ENCODE results near the gene ATP8A2.

The ATP8A2 gene

DNA sequence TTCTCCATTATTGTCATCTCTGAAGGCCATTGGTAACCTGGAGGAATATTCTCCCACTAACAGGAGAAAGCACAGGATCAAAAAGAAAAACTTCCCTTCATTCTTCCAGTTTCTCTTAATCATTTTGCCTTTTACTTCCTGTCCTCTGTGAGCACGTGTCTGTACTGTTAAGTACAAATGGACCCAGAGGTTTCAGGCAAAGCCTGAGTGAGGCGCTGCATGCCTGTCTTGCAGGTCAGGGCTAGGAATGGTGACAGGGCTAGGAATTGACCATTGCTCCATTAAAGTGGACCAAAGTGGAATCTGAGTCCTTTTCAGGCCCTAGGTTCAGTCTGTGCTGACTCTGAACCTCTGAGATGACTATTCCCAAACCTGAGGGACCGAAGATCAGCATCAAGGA lies 353.3 kb downstream of the ATP8A2 start:
- TF ChIP-seq, protein P1, sequence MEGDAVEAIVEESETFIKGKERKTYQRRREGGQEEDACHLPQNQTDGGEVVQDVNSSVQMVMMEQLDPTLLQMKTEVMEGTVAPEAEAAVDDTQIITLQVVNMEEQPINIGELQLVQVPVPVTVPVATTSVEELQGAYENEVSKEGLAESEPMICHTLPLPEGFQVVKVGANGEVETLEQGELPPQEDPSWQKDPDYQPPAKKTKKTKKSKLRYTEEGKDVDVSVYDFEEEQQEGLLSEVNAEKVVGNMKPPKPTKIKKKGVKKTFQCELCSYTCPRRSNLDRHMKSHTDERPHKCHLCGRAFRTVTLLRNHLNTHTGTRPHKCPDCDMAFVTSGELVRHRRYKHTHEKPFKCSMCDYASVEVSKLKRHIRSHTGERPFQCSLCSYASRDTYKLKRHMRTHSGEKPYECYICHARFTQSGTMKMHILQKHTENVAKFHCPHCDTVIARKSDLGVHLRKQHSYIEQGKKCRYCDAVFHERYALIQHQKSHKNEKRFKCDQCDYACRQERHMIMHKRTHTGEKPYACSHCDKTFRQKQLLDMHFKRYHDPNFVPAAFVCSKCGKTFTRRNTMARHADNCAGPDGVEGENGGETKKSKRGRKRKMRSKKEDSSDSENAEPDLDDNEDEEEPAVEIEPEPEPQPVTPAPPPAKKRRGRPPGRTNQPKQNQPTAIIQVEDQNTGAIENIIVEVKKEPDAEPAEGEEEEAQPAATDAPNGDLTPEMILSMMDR (IDR thresholded peaks at IDR 0.05) = no peak

- TF ChIP-seq, protein P1 (IDR thresholded peaks at IDR 0.05) = no peak
These were observed 355.5 kb downstream of the ATP8A2 start for GRCh38 chr13:25727250-25727649.

DNA sequence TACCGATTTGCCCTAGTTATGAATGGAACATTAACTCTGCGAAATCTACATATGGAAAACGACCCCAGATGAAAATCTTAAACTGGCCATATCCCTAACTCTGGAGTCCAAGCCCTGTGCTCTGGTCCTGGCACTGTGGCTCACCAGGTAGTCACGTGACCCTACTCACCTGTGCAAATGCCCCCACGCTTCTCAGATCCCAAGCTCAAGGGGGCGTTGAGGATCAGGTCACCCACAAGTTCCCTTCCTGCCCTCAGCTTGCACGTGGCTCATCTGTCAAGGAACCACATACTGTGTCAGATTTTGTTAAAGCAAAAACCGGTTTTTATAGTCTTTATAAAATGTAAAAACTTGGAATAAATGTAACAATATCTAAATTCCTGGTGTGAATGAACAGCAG lies 356.0 kb downstream of the ATP8A2 start:
- TF ChIP-seq, protein P1 (IDR thresholded peaks at IDR 0.05) = no peak

DNA sequence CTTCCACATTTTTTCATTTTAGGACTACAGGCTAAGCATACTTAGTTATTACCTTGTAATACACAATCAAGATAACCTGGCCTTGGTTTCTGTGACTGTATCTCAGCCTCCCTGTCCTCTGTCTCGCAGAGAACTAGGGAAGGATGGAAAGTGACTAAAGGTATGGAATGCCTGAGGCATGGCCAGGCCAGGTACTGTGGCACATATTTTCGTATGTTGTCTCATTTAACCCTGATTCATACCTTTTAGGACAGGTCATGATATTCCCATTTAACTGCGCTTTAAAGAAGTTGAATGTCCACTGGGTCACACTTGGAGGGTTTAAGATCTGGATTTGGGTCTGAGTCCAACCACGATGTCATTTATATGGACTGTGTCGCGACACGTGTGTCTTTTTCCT lies 357.4 kb downstream of the ATP8A2 start:
- TF ChIP-seq, protein P1 (IDR thresholded peaks at IDR 0.05) = no peak

GRCh38 chr13:25731037-25731436 lies 359.3 kb downstream of the ATP8A2 start:
- TF ChIP-seq, protein P1 (IDR thresholded peaks at IDR 0.05) = no peak

GRCh38 chr13:25731536-25731935 lies 359.8 kb downstream of the ATP8A2 start:
- TF ChIP-seq, protein P1 (IDR thresholded peaks at IDR 0.05) = no peak

DNA sequence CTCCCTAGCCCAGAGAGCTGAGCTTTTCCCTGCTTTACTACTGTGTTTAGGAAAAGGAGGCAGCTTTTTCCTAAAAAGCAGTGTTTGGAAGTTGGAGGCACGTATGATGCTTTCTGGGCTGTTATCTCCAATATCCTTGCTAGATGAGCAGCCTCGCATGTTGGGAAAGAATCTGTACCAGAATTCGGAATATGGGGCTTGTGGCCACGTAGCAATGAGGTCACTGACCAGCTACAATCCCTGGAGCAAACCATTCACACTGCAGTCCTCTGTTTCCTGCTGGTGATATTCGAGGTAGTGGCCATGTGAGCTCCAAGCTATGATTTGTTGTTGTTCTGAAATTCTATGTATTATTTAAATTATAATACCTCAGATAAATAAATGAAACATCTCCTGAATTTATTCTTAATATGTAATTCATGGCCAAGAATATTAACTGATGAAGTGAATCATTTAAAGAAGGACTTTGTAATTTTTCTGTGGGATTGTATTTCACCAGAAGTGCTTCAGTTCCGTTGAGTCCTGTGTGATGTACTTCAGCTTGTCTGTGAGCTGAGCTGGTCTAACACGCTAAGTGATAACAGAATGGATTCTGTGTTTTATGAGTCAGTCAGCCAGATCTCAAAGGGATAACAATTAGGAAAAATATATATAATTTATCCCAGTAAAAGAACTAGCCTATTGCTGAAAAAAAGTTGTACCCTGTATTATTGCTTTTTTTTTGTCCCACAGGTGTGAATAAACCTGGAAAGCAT lies 360.5 kb downstream of the ATP8A2 start:
- TF ChIP-seq, protein P1 (IDR thresholded peaks at IDR 0.05) = no peak

Data from LNCAP (cell line).